ENCODE results near the gene XRN1. TPM values are rescaled to one million over a fixed set of nuclear protein-coding genes. Genes with fewer than 3 reads are reported as not detected.
"Not testable (repeated sequence)": the region's sequence is repeated elsewhere in the genome, so short reads cannot be mapped to it uniquely, and the experiment has no call there.

XRN1 gene
- total RNA-seq, 1 experiment from 2014 or later: 23.3 TPM

GRCh38 chr3:142319094-142319493, 128.7 kb downstream of the XRN1 start:
- H3K36me3 Mint-ChIP-seq (ENCODE audit: insufficient read depth, unreplicated experiment): no peaks in the 10 kb centered on the region
- Histone ChIP-seq H3K27me3 (replicated peaks; ENCODE audit: control insufficient read depth, insufficient read depth, low read length) (no peaks in the 10 kb centered on the region), H3K9me3 (0 out of 2 replicates have a peak, but pooled peaks cover 4% of the 10 kb centered on the region), H3K4me1 (peaks cover 21% of the 10 kb centered on the region), H3K4me3 (ENCODE audit: low read depth, low read length) (no peak overlapping the region), H3K36me3 (ENCODE audit: control insufficient read depth, insufficient read depth, low read length) (no peaks in the 10 kb centered on the region)
- TF ChIP-seq, protein P1, sequence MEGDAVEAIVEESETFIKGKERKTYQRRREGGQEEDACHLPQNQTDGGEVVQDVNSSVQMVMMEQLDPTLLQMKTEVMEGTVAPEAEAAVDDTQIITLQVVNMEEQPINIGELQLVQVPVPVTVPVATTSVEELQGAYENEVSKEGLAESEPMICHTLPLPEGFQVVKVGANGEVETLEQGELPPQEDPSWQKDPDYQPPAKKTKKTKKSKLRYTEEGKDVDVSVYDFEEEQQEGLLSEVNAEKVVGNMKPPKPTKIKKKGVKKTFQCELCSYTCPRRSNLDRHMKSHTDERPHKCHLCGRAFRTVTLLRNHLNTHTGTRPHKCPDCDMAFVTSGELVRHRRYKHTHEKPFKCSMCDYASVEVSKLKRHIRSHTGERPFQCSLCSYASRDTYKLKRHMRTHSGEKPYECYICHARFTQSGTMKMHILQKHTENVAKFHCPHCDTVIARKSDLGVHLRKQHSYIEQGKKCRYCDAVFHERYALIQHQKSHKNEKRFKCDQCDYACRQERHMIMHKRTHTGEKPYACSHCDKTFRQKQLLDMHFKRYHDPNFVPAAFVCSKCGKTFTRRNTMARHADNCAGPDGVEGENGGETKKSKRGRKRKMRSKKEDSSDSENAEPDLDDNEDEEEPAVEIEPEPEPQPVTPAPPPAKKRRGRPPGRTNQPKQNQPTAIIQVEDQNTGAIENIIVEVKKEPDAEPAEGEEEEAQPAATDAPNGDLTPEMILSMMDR (IDR thresholded peaks at IDR 0.05; ENCODE audit: insufficient read depth in 1 of 2, low read depth in 1 of 2, low read length in 1 of 2, severe bottlenecking in 1 of 2, unreplicated experiment in 1 of 2): no peak
- no peak overlapping the region for H3K4me3 Mint-ChIP-seq (ENCODE audit: unreplicated experiment)
- ChIA-PET POLR2A (no interaction called here), CTCF (no interaction called here)
- H3K9me3 Mint-ChIP-seq (ENCODE audit: unreplicated experiment): peaks cover 10% of the 10 kb centered on the region
- BruUV-seq (replicated peaks): no TSS peak
- no peak for DNase-seq
- H3K4me1 Mint-ChIP-seq (ENCODE audit: low read depth, unreplicated experiment): peaks cover 23% of the 10 kb centered on the region
- H3K27me3 Mint-ChIP-seq (ENCODE audit: insufficient read depth, unreplicated experiment): no peaks in the 10 kb centered on the region
- intact Hi-C loops (cut with micrococcal nuclease; ENCODE audit: unreplicated experiment): no loop called here
- no peak overlapping the region for H3K27ac Mint-ChIP-seq (ENCODE audit: unreplicated experiment)

- H3K4me3 ChIP-seq (ENCODE audit: low read depth, low read length): no peak overlapping the region
- no peak for DNase-seq
- ChIA-PET POLR2A (no interaction called here), CTCF (no interaction called here)
- TF ChIP-seq, protein P1 (IDR thresholded peaks at IDR 0.05; ENCODE audit: insufficient read depth in 1 of 2, low read depth in 1 of 2, low read length in 1 of 2, severe bottlenecking in 1 of 2, unreplicated experiment in 1 of 2): no peak
- H3K27me3 ChIP-seq (replicated peaks; ENCODE audit: control insufficient read depth, insufficient read depth, low read length): no peaks in the 10 kb centered on the region
- Mint-ChIP-seq H3K4me3 (ENCODE audit: unreplicated experiment) (no peak overlapping the region), H3K4me1 (ENCODE audit: low read depth, unreplicated experiment) (peaks cover 23% of the 10 kb centered on the region), H3K36me3 (ENCODE audit: insufficient read depth, unreplicated experiment) (peaks cover 5% of the 10 kb centered on the region), H3K9me3 (ENCODE audit: unreplicated experiment) (peaks cover 10% of the 10 kb centered on the region), H3K27me3 (ENCODE audit: insufficient read depth, unreplicated experiment) (no peaks in the 10 kb centered on the region), H3K27ac (ENCODE audit: unreplicated experiment) (no peak overlapping the region)
- H3K9me3 ChIP-seq: 0 out of 2 replicates have a peak, but pooled peaks cover 4% of the 10 kb centered on the region
- BruUV-seq (replicated peaks): no TSS peak
- H3K4me1 ChIP-seq: peaks cover 21% of the 10 kb centered on the region
- no peaks in the 10 kb centered on the region for H3K36me3 ChIP-seq (ENCODE audit: control insufficient read depth, insufficient read depth, low read length)
- intact Hi-C loops (cut with micrococcal nuclease; ENCODE audit: unreplicated experiment): no loop called here
These were observed 129.5 kb downstream of the XRN1 start for GRCh38 chr3:142318331-142318730.

DNA sequence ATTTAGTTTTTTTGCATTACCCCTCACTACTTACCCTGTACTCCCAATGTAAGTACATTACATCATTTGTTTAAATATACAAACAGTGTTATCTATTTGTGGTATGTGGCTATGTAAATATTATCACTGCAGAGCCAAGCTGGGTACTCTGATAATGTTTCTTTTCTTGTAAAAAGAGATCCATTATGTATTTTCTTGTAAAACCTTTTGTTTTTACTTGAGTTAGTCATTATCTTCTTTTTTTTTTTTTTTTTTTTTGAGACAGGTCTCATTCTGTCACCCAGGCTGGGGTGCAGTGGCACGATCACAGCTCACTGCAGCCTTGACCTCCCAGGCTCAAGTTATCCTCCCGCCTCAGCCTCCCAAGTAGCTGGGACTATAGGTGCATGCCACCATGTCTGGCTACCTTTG, 131.9 kb downstream of the XRN1 start:
- H3K9me3 Mint-ChIP-seq (ENCODE audit: unreplicated experiment); H3K4me3 Mint-ChIP-seq (ENCODE audit: unreplicated experiment); CTCF ChIA-PET; intact Hi-C loops (cut with micrococcal nuclease; ENCODE audit: unreplicated experiment); H3K27me3 ChIP-seq (replicated peaks; ENCODE audit: control insufficient read depth, insufficient read depth, low read length); H3K4me3 ChIP-seq (ENCODE audit: low read depth, low read length); H3K36me3 ChIP-seq (ENCODE audit: control insufficient read depth, insufficient read depth, low read length); H3K27me3 Mint-ChIP-seq (ENCODE audit: insufficient read depth, unreplicated experiment); BruUV-seq (replicated peaks); H3K9me3 ChIP-seq; POLR2A ChIA-PET: not testable (repeated sequence)
- Mint-ChIP-seq H3K36me3 (ENCODE audit: insufficient read depth, unreplicated experiment) (peaks cover 13% of the 10 kb centered on the region), H3K27ac (ENCODE audit: unreplicated experiment) (peak overlapping the region; percentile 76), H3K4me1 (ENCODE audit: low read depth, unreplicated experiment) (peaks cover 23% of the 10 kb centered on the region)
- peaks cover 21% of the 10 kb centered on the region for H3K4me1 ChIP-seq
- DNase-seq: peak in 1 of 2 experiments; percentile 19

DNA sequence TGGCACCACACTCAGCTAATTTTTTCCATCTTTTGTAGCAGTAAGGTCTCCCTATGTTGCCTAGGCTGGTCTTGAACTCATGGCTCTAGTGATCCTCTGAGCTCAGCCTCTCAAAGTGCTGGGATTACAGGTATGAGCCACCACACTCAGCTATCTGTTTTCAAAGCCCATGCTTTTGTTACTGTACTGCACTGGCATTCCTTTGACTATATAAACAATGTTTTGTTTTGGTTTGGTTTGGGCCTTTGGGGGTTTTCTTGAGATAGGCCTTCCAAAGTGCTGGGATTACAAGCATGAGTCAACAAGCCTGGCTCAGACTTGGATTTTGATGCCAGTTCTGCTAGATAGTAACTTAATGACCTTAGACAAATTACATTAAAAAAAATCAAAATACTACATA, 132.8 kb downstream of the XRN1 start:
- intact Hi-C loops (cut with micrococcal nuclease; ENCODE audit: unreplicated experiment): no loop called here
- Histone ChIP-seq H3K9me3 (0 out of 2 replicates have a peak, but pooled peaks cover under 1% of the 10 kb centered on the region), H3K4me3 (ENCODE audit: low read depth, low read length) (no peak overlapping the region), H3K27me3 (replicated peaks; ENCODE audit: control insufficient read depth, insufficient read depth, low read length) (no peaks in the 10 kb centered on the region), H3K36me3 (ENCODE audit: control insufficient read depth, insufficient read depth, low read length) (no peaks in the 10 kb centered on the region; the same call in 1 of the 2 replicates), H3K4me1 (peaks cover 21% of the 10 kb centered on the region)
- no peaks in the 10 kb centered on the region for H3K27me3 Mint-ChIP-seq (ENCODE audit: insufficient read depth, unreplicated experiment)
- H3K9me3 Mint-ChIP-seq (ENCODE audit: unreplicated experiment): peaks cover 3% of the 10 kb centered on the region
- POLR2A ChIA-PET: no interaction called here
- H3K4me3 Mint-ChIP-seq (ENCODE audit: unreplicated experiment): no peak overlapping the region
- TF ChIP-seq, protein P1 (IDR thresholded peaks at IDR 0.05; ENCODE audit: insufficient read depth in 1 of 2, low read depth in 1 of 2, low read length in 1 of 2, severe bottlenecking in 1 of 2, unreplicated experiment in 1 of 2): no peak
- H3K4me1 Mint-ChIP-seq (ENCODE audit: low read depth, unreplicated experiment): peaks cover 23% of the 10 kb centered on the region
- H3K27ac Mint-ChIP-seq (ENCODE audit: unreplicated experiment): no peak overlapping the region
- DNase-seq: no peak
- CTCF ChIA-PET: no interaction called here
- H3K36me3 Mint-ChIP-seq (ENCODE audit: insufficient read depth, unreplicated experiment): peaks cover 13% of the 10 kb centered on the region
- no TSS peak for BruUV-seq (replicated peaks)

Data from Caco-2 (cell line).